ENCODE results near the gene CRIP2. TPM values are rescaled to one million over a fixed set of nuclear protein-coding genes. Genes with fewer than 3 reads are reported as not detected.

CRIP2 gene
- total and polyA plus RNA-seq, 2 of the 13 experiments (the other 11 are each of a cell fraction or from before 2014, with no cell fraction given): 31.6 to 37.9 TPM

DNA sequence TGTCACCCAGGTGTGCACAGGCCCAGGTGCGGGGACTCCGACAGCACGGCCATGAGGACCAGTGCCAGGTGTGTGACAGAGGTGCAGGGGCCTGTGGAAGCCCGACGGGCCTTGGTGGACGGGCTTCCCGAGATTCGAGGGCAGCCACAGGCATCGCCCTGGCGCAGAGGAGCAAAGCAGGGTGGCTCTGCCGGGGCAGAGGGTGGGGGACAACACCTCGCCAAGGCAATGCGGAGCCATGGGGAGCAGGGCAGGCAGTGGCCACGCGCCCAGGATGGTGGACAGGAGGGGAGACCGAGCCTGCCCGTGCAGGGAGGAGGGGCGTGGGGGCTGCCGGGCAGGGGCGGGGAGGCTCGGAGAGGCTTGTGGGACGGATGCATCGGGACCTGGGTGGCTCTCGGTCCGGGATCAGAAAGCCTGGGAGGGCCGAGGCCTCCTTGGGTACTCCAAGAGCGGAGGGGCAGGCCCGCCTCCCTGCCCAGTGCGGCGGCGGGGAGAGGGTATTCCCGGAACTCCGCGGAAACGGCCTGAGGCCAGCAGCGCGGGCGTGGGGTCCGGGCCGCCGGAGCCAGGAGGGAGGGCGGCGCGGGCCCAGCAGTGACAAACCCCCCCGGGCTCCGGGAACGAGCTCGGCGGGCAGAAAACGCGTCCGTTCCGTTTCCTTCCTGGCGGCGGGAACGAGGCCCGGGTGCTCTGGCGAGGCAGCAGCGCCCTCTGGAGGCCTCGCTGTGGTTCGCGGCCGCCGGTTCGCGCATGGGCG is 53.4 kb downstream of the CRIP2 start (continued):
- TF ChIP-seq, protein P1, sequence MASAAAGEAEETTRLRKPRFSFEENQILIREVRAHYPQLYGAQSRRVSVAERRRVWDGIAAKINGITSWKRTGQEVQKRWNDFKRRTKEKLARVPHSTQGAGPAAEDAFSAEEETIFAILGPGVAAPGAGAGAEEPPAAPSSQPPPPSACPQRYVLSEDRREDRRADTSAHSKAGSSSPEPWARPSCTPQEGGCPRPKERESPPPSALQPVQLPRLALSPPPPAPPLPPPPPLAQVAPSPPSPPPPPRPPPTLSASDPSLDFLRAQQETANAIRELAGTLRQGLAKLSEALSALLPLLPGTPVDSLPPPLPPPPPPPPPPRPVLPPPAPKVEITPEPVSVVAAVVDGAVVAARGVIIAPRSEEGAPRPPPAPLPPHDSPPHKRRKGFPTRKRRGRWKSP (CRISPR knock-in tag; IDR thresholded peaks at IDR 0.05): peak; percentile 83; the same call in 1 of the 2 replicates
- TF ChIP-seq KAT2B (IDR thresholded peaks at IDR 0.05; ENCODE audit: borderline replicate concordance, low read depth, low read length) (no peak), ZNF83 (CRISPR knock-in tag; IDR thresholded peaks at IDR 0.05; ENCODE audit: borderline replicate concordance) (no peak), ZNF615 (CRISPR knock-in tag; IDR thresholded peaks at IDR 0.05; ENCODE audit: borderline replicate concordance) (no peak), U2AF2 (IDR thresholded peaks at IDR 0.05; ENCODE audit: low read depth, low read length) (no peak), NFE2L2 (IDR thresholded peaks at IDR 0.05; ENCODE audit: low read length) (no peak), ZNF782 (CRISPR knock-in tag; IDR thresholded peaks at IDR 0.05; ENCODE audit: borderline replicate concordance) (no peak), SAP130 (CRISPR knock-in tag; IDR thresholded peaks at IDR 0.05; ENCODE audit: low read depth) (peak; percentile 67; the same call in 1 of the 2 replicates), ZNF431 (CRISPR knock-in tag; IDR thresholded peaks at IDR 0.05; ENCODE audit: borderline replicate concordance, low read depth) (0 out of 2 replicates have a peak, but pooled peaks have one; percentile 12), JUN (CRISPR knock-in tag; IDR thresholded peaks at IDR 0.05) (no peak)
- TF ChIP-seq, protein P2, sequence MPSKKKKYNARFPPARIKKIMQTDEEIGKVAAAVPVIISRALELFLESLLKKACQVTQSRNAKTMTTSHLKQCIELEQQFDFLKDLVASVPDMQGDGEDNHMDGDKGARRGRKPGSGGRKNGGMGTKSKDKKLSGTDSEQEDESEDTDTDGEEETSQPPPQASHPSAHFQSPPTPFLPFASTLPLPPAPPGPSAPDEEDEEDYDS (CRISPR knock-in tag; IDR thresholded peaks at IDR 0.05): no peak
- TF ChIP-seq, protein P3, sequence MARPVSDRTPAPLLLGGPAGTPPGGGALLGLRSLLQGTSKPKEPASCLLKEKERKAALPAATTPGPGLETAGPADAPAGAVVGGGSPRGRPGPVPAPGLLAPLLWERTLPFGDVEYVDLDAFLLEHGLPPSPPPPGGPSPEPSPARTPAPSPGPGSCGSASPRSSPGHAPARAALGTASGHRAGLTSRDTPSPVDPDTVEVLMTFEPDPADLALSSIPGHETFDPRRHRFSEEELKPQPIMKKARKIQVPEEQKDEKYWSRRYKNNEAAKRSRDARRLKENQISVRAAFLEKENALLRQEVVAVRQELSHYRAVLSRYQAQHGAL (CRISPR knock-in tag; IDR thresholded peaks at IDR 0.05; ENCODE audit: not compliant biosample characterization): no peak
- TF ChIP-seq, protein P4, sequence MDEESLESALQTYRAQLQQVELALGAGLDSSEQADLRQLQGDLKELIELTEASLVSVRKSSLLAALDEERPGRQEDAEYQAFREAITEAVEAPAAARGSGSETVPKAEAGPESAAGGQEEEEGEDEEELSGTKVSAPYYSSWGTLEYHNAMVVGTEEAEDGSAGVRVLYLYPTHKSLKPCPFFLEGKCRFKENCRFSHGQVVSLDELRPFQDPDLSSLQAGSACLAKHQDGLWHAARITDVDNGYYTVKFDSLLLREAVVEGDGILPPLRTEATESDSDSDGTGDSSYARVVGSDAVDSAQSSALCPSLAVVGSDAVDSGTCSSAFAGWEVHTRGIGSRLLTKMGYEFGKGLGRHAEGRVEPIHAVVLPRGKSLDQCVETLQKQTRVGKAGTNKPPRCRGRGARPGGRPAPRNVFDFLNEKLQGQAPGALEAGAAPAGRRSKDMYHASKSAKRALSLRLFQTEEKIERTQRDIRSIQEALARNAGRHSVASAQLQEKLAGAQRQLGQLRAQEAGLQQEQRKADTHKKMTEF (CRISPR knock-in tag; IDR thresholded peaks at IDR 0.05): 0 out of 2 replicates have a peak, but pooled peaks have one; percentile 54
- TF ChIP-seq, protein P5, sequence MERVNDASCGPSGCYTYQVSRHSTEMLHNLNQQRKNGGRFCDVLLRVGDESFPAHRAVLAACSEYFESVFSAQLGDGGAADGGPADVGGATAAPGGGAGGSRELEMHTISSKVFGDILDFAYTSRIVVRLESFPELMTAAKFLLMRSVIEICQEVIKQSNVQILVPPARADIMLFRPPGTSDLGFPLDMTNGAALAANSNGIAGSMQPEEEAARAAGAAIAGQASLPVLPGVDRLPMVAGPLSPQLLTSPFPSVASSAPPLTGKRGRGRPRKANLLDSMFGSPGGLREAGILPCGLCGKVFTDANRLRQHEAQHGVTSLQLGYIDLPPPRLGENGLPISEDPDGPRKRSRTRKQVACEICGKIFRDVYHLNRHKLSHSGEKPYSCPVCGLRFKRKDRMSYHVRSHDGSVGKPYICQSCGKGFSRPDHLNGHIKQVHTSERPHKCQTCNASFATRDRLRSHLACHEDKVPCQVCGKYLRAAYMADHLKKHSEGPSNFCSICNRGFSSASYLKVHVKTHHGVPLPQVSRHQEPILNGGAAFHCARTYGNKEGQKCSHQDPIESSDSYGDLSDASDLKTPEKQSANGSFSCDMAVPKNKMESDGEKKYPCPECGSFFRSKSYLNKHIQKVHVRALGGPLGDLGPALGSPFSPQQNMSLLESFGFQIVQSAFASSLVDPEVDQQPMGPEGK (CRISPR knock-in tag; IDR thresholded peaks at IDR 0.05): peak; percentile 90
- TF ChIP-seq, protein P6, sequence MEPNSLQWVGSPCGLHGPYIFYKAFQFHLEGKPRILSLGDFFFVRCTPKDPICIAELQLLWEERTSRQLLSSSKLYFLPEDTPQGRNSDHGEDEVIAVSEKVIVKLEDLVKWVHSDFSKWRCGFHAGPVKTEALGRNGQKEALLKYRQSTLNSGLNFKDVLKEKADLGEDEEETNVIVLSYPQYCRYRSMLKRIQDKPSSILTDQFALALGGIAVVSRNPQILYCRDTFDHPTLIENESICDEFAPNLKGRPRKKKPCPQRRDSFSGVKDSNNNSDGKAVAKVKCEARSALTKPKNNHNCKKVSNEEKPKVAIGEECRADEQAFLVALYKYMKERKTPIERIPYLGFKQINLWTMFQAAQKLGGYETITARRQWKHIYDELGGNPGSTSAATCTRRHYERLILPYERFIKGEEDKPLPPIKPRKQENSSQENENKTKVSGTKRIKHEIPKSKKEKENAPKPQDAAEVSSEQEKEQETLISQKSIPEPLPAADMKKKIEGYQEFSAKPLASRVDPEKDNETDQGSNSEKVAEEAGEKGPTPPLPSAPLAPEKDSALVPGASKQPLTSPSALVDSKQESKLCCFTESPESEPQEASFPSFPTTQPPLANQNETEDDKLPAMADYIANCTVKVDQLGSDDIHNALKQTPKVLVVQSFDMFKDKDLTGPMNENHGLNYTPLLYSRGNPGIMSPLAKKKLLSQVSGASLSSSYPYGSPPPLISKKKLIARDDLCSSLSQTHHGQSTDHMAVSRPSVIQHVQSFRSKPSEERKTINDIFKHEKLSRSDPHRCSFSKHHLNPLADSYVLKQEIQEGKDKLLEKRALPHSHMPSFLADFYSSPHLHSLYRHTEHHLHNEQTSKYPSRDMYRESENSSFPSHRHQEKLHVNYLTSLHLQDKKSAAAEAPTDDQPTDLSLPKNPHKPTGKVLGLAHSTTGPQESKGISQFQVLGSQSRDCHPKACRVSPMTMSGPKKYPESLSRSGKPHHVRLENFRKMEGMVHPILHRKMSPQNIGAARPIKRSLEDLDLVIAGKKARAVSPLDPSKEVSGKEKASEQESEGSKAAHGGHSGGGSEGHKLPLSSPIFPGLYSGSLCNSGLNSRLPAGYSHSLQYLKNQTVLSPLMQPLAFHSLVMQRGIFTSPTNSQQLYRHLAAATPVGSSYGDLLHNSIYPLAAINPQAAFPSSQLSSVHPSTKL (CRISPR knock-in tag; IDR thresholded peaks at IDR 0.05): peak; percentile 50
- TF ChIP-seq, protein P7, sequence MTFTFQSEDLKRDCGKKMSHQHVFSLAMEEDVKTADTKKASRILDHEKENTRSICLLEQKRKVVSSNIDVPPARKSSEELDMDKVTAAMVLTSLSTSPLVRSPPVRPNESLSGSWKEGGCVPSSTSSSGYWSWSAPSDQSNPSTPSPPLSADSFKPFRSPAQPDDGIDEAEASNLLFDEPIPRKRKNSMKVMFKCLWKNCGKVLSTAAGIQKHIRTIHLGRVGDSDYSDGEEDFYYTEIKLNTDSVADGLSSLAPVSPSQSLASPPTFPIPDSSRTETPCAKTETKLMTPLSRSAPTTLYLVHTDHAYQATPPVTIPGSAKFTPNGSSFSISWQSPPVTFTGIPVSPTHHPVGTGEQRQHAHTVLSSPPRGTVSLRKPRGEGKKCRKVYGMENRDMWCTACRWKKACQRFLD (CRISPR knock-in tag; IDR thresholded peaks at IDR 0.05; ENCODE audit: borderline replicate concordance): no peak

All from HepG2 (cell line).